GM18867 (cell line): Measurements from ENCODE around the gene CFAP20DC.
"Not testable (repeated sequence)": the region's sequence is repeated elsewhere in the genome, so short reads cannot be mapped to it uniquely, and the experiment has no call there.

Source experiments
- ATAC-seq: cut with Tn5 transposase; IDR thresholded peaks from one replicate; pipeline ENCODE4 v1.9.1; 2021; ENCODE audit warnings: mild to moderate bottlenecking, moderate library complexity; ENCODE audit not compliant: unreplicated experiment

The CFAP20DC gene

DNA sequence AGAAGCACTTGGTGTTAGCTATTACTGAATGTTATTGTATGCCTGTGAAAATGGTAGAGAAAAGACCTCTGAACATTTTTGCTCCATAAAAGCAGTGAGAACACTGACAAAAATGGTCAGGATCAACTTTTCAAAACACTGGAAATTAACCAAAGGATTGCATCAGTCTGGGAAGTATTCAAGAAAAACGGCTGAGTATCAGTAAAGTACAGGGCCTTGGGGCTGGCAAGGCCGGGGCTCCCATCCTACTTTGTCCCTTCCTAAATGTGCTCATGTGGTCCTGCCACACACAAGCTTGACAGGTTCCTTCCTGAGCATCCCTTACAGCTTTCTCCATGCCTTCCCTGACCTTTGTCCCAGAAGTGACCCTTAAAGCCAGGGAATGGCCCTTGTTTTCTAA is 84.0 kb downstream of the CFAP20DC start:
- ATAC-seq, result no peak

DNA sequence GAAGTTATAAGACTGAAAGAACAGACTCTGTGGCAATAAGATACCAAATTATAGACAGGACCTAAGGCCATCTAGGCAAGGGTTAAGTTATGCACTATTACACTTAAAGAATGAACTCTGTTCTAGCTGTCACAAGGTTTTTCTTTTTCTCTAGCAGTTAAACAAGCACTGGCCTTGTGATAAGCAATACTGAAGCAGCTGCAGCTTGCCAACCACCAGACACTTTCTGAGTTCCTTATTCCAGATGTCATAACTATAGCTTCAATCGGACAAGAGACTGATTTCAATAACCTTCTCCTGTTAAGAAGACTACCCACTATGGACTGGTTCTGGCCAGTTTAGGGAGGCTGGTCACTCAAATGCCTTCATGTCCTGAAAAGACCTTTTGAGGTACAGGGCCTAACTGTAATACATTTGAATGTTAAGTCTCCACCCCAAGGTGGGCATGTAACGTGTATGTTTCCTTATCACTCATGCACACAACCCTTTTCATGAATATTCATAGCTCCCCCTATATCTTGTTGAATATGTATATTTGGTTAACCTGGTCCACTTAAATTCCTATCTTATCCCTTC is 85.8 kb downstream of the CFAP20DC start:
- ATAC-seq, result no peak

DNA sequence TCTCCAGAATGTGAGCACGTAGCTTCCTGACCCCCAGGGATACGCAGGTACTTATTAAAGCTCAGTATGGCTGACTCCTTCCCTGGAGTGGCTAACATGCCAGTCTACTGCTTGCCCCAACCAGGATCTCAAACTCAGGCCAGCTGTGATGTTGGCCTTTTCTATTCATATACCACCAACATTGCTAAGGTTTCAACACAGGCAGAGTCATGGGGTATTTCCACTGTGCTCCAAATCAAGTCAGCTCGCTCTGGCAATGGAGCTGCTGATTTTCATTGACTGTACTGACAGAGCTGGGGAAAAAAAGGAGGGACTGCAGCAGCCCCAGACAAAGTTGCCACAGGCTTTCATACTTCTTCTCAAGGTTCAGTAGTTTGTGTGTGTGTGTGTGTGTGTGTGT is 87.0 kb downstream of the CFAP20DC start:
- no peak for ATAC-seq

DNA sequence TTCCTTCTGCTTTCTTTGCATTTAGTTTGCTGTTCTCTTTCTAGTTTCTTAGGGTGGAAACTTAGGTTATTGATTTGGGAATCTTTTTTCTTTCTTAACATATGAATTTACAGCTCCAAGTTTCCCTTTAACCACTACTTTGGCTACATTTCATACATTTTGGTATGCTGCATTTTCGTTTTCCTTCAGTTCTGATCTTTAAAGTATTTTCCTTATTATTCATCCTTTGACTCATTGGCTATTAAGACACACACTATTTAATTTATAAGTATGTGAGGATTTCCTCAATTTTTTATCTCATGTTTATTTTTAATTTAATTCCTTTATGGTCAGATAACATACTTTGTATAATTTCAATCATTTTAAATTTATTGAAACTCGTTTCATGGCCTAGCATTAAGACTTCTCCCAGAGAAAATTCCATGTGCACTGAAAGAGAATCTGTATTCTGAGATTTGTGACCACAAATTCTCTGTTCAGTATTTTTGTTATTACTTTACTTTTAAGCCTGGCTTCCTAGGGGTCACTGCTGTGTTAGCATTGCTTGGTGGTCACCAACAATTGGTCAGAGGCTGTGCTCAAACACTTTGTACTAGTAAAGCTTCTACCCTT is 87.7 kb downstream of the CFAP20DC start:
- ATAC-seq, result no peak

DNA sequence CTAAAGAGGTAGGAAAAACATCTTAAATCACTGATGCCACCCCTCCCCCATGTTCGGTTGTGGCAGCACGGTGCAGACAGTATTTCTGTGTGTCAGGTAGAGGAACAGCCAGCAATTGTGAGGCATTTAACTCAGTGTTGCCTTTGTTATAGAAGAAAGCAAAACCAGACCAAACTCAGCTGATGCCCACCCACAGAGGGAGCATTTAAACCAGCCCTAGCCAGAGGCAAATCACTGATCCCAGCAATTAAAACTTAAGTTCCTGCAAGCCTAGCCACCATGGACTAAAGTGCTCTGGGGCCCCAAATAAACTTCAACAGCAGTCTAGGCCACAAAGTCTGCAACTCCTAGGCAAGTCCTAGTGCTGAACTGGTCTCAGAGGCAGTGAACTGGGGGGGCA is 94.5 kb downstream of the CFAP20DC start:
- ATAC-seq, result no peak

DNA sequence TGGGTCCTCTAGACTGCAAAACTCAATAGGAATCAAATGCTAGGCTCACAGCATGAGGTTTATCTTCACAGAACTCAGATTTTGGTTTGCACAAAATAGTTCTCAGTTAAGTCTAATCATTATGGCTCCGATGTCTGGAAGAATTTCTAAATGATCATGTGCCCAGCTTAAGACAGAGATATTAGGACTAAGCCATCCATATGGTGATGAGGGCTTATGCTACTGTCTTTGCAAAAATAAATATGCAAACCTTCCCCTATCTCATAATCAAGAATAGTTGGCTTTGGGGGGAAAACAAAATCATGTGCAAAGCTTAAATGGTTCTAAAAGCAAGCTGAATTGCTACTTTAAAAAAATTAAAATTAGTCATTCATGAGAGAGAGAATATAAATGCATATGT is 96.5 kb downstream of the CFAP20DC start:
- no peak for ATAC-seq

DNA sequence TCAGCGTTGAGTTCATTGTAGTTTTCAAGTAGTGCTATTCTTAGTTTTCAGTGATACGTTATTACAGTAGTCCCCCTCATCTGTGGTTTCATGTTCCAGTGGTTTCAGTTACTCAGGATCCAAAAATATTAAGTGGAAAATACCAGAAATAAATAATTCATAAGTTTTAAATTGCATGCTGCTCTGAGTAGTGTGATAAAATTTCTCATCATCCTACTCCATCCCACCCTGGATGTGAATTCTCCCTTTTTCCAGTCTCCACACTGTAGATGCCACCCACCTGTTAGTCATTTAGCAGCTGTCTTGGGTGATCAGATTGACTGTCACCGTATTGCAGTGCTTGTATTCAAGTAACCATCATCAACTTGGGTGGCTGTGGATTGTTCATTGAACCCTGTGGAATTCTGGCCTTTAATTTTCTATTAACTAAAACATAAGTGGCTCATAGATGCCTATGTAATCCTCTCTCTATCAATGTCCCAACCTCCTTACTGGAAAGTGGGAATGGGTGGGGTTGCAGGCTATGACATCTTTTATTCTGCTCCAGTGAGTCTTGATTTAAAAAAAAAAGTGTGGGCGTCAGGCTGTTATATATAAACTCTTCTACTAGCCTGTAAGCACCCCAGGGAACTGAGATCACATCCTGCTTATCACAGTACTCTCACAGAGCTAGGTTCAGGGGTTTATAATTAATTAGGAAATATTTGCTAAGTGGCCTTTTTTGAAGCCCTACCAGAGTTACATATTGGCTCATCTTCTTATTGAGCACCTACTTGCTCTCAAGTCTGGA is 97.5 kb downstream of the CFAP20DC start:
- ATAC-seq, result peak; percentile 74

DNA sequence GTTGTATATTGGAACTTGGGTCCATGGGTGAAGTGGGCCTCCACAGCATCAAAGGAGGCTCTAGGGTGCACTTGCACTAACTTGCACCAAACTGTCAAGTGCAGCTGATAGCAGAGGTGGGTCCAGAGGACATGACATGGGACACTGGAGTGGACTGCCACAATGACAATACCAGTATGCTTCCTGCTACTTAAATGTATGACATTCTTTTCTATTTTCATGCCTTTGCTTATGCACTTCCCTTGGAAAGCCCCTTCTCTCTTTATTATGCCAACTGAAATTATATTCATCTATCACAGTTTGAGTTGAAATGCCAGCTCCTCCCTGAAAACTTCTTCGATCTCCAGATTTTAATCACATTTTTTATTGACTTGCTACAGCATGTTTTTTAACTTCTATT is 101.8 kb downstream of the CFAP20DC start:
- ATAC-seq, result no peak

DNA sequence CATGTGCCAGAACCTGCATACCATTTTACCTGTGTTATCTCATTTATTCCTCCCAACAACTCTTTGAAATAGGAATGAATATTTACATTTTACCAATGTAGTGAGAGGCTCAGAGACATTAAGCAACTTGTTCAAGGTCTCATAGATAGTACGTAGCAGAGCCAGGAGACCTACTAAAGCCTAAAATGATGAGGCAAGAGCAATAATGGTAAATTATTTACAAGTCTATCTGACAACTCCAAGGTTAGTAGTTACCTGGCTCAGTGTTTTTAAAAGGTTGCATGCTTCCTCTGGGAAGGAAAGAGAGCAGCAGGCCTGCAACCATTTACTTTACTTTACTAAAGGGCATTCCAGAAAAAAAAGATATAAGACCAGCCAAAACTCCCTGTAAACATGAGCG is 103.0 kb downstream of the CFAP20DC start:
- ATAC-seq, result no peak

DNA sequence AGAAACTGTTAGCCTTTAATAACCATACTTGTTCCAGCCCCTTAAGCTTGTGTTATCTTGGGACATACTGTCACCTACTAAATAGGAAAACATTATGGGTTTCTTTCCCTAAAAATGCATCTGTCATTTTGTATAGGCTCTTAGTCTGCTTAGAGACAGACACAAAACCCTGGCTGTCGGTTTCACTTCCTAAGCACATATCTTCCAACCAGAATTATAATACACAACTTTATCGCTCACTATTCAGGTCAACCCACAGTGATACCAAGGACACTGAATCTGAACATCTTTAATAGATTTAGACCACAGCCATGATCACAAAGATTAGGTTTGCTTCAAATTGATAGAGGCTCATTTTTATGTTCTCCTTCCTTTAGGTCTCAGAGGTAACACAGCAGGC is 111.8 kb downstream of the CFAP20DC start:
- no peak for ATAC-seq

DNA sequence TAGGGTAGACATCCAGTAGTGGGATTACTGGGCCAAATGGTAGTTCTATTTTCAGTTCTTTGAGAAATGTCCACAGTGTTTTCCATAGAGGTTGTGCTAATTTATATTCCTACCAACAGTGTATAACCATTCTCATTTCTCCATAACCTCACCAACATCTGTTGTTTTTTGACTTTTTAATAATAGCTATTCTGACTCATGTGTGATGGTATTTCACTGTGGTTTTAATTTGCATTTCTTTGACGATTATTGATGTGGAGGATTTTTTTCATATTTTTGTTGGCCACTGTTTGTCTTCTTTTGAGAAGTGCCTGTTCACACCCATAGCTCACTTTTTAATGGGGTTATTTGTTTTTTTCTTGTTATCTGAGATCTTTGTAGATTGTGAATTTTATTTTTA is 125.2 kb downstream of the CFAP20DC start:
- no peak for ATAC-seq

DNA sequence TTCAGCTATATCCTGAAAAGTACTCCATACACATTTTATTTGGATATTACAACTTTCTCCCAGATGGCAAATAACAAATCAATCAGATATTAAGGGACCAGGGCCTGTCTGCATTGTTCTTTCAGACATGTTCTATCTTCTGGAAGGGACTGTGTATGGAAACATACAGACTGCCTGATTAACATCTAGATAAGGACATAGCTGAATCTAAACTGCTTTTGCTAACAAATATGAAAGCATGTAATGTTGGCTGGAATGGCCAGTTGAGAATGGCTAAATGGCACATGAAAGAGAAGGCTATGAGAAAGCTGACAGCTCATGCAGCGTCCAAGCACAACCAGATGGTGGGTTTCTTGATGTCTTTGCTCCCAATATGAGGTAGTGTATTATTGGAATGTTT is 149.4 kb downstream of the CFAP20DC start:
- ATAC-seq, result no peak

DNA sequence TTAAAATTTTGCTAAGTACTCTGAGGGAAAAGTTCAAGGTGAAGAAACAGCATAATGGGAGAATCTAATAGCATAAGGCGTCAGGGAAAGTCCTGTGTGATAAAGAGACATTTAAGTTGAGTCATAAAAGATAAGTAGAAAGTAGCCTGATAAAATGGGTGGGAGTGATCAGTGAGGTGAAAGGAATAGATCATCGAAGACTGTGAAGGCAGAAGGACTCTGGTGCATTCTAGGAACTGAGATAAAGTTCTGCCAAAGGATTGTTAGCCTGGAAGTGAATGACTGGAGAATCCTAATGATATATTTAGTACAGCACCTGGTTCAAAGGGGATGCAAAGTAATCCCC is 149.9 kb downstream of the CFAP20DC start:
- ATAC-seq, result peak; percentile 20

DNA sequence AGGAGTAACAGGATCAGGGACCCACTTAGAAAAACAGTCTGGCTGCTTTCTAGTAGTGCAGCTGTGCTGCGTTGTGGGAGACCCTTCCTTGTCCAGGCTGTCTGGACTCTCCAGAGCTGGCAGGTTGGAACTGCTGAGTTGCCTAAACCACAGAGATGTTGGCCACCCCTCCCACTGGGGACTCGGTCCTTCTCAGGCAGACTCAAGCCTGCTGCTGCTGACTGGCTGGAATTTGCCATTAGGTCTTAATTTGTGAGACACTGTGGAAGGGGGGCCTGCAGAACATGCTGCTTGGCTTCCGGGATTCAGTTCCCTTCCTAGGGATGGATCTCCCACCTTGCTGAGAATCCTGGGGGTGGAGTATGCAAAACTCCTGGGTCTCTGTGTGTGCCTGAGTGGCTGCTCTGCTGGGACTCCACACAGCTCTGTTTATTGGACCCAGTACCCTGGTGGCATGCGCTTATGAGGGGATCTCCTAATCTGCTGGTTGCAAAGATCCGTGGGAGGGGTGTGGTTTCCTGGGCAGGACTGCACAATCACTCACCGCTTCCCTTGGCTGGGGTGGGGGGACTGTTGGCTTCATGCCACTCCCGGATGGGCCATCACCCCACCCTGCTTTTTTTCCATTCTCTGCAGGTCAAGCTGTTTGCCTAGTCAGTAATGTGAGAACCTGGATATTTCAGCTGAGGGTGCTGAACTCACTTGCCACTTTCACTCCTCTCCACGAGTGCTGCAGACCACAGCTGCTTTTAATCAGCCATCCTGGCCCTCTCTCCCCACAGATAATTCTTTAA is 150.5 kb downstream of the CFAP20DC start:
- ATAC-seq, result peak; percentile 83

DNA sequence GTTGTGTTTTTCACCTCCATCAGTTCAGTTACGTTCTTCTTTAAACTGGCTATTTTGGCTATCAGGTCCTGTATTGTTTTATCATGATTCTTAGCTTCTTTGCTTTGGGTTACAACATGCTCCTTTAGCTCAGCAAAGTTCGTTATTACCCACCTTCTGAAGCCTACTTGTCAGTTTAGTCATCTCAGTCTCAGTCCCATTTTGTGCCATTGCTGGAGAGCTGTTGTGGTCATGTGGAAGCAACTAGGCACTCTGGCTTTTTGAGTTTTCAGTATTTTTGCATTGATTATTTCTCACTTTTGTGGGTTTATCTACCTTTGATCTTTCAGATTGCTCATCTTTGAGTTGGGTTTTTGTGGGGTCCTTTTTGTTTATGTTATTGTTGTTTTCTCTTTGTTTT is 151.3 kb downstream of the CFAP20DC start:
- peak; percentile 37 for ATAC-seq

DNA sequence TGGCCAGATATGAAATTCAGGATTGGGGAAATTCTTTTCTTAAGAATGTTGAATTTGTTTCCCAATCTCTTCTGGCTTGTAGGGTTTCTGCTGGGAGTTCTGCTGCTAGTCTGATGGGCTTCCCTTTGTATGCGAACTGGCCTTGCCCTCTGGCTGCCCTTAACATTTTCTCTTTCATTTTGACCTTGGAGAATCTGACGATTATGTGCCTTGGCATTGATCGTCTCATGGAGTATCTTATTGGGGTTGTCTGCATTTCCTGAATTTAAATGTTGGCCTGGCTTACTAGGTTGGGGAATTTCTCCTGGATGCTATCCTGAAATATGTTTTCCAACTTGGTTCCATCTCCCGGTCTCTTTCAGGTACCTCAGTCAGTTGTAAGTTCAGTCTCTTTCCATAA is 152.2 kb downstream of the CFAP20DC start:
- no peak for ATAC-seq

DNA sequence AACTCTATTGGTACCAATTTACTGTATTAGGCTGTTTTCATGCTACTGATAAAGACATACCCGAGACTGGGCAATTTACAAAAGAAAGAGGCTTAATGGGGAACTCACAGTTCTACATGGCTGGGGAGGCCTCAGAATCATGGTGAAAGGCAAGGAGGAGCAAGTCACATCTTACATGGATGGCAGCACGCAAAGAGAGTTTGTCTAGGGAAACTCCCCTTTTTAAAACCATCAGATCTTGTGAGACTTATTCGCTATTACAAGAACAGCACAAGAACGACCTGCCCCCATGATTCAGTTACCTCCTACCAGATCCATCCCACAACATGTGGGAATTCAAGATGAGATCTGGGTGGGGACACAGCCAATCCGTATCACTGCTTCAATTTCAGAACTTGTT is 154.1 kb downstream of the CFAP20DC start:
- ATAC-seq, result not testable (repeated sequence)

DNA sequence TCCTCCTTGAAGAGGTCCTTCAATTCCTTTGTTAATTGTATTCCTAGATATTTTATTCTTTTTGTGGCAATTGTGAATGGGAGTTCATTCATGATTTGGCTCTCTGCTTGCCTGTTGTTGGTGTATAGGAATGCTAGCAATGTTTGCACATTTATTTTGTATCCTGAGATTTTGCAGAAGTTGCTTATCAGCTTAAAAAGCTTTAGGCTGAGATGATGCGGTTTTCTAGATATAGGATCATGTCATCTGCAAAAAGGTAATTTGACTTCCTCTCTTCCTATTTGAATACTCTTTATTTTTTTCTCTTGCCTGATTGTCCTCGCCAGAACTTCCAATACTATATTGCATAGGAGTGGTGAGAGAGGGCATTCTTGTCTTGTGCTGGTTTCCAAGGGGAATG is 157.3 kb downstream of the CFAP20DC start:
- ATAC-seq, result not testable (repeated sequence)

DNA sequence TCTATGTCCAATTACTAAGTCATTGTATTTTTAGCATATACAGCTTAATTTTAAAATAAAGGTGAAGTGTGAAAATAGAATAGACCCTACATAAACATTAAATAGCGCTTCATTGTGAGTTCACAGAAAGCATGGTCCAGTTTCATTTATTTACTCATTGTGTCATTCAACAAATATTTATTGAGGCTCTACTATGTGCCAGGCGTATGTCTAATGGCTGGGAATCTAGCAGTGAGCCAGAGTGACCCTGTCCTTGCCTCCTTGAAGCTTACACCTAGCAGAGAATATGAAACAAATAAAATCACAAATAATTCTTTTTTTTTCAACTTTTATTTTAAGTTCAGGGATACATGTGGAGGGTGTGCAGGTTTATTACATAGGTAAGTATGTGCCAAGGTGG is 161.7 kb downstream of the CFAP20DC start:
- ATAC-seq, result no peak

DNA sequence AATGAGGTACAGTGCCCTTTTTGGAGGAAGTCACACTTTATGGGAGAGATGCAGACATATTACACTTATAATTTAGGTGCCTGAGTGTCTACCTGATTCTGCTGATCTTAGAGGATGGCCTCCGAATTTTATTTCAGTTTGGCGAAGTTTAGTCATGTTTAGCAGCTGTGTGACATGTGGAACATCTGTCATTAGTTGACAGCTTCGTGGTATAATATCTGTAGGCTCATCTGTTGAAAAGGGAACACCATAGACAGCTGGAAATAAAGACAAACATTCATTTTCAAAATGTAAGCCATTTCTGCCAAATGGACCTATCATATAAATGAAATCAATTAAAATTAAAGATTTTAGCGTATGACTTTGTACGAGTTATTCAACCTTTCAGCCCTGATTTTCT is 165.4 kb downstream of the CFAP20DC start:
- no peak for ATAC-seq

DNA sequence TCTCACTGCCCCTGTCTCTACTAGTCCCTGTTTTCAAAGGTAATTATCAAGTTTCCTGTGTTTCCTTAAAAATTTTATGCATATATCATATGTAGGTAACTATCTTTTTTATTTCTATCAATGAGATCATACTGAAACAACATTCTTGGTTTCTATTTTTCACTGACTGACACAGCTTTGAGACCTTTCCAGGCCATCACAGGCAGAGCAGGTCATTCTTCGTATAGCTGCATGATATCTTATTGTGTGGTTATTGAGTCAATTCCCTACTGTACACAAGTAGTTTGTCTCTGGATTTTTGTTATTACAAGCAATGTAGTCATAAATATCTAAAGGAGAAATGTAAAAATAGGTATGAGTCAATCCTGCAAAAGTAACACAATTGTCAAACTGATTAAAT is 169.6 kb downstream of the CFAP20DC start:
- ATAC-seq, result no peak

DNA sequence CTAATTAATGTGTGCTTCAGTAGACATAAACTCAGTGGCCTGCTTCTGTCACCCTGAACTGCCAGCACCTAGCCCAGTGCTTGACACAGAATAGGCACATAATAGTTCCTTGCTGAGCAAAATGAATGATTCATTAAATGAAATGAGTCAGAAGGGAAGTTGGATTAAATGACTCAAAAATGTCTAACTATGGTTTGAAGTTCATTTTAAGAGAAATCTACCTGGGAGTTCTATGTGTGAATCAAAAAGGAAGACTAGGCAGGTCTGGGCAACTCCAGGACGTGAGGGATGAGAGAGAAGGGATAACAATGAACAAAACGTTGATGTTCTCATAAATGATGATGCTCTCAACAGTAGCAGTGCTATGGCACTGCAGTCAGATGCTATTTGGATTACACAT is 175.0 kb downstream of the CFAP20DC start:
- peak; percentile 81 for ATAC-seq
